ENCODE data around the gene TFIP11.

TFIP11 gene

DNA sequence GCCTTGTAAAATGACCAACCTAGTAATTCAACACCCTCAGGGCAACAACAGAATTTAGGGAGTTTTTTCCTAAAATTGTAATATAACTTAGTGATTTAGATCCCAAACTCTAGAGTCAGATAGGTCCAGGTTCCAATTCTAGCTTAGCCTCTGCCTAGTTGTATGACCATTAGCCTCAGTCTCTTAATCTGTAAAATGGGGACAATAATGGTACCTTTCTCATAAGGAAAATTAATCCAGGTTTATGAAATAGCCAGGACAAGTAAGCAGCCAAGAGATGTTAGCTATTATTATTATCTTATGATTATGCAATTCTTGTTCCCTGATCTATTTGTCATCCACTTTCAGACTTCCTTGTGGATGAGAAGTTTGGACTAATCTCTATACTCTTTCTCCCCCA is 4.1 kb downstream of the TFIP11 start:
- no peak for DNase-seq

DNA sequence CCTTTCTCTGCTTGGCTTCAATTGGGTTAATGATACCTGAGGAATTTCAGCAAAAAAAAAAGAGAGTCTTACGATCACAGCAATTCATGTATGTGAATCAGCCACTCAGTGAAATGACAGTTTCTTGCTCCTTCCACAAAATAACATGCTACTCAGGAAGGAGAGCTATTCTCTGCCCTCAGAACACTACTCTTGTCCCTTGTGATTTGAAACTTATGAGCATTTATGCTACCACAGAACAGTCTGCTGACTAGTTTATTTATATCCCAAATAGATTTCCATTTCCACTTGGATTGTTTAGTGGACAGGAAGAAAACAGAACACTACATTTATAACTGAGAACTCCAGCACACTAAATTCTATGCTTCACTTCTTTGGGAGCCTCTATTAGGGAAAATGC is 8.5 kb downstream of the TFIP11 start:
- DNase-seq: no peak

DNA sequence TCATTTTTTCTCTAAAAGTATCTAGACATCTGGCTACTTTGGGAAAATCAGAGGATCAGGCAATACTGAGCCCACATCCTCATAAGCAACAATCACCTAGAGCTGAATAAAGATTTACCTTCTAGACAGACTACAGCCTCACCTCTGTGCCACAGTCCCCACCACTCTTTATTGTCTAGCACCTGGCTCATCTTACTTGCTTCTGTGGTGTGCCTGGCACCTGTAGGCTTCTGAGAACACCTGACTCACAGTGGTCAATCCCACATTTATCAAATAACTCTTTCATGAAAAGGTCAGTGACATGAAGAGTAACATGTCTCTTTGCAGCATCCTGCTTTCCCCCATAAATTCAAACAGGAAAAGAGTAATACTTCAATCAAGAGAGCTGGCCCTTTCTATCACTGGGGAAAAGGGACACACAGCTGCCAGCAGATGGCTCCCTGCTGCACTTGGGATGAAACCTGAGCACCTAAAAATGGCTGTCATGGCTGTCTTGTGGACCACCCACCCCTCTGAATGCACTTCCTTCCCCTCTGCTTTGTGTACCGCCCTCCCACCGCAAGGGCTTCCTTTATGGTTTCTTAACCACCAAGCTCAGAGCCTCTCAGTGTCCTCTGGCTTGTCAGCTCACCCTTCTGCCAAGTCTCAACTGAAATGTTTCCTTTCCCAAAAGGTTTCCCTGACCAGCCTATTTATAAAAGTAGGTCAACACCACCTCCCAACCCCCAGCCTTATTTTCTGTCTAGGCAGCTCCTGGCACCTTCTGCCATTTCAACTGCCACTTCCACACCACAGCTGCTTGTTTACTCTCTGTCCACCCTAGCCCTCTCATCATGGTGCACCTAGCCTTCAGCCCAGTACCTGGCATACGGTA is 9.3 kb downstream of the TFIP11 start:
- DNase-seq: peak in 31 of 51 donors; percentile 3 to 68 (median 37)

DNA sequence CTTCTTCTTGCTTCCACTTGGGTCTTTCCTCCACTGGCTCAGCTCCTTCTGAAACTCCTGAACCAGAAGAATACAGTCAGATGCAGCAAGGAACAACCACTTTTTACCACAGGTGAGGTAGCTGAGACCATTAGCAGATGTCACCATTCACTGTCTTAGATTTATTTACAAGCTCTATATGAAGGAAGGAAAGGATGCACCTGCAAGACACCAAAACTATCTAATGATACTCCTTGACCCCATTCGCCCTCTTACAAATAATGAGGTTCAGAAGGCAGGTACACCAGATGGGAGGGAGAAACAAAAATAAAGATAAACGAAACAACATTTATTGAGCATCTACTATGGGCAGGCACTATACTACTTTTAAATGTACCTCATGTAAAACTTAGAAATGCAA is 10.3 kb downstream of the TFIP11 start:
- DNase-seq: no peak

DNA sequence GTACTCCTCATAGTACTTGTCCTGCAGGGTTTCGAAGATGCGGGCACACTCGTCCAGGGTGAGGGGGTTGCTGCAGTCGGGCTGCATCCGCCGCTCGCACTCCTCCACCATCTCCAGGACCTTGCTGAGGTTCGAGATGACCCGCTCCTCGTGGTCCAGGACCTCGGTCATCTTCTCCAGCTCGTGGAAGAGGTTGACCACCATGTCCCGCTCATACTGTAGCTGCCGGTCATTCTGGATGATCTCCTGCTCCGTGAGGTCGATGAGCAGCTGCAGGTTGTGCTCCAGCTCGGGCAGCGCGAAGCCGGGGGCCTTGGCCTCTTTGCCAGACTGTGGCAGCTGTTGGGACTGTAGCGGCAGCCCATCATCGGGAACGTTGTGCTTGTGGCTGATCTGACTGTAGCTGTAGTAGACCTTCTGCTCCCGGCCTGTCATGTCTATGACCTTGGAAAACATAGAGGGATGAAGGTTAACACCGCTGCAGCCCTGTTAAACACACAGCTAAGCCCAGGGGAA is 13.0 kb downstream of the TFIP11 start:
- no peak for DNase-seq

DNA sequence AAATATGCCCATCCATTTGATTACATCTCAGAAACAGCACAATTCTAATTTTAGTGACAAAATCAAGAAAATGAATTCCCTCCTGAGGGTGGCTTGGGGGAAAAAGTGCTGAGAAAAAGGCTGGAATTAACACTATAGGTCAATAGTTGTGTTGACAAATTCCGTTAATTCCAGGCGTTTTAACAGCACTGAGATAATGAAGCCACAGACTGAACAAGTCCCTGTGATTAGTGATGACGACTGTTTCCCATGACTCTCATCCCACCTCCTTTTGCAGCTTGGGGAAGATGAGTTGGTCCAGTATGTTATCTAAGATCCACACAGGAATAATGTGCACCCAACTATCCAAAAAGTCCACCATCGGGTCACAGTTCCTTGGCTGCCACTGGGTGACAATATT is 15.8 kb downstream of the TFIP11 start:
- DNase-seq: no peak

DNA sequence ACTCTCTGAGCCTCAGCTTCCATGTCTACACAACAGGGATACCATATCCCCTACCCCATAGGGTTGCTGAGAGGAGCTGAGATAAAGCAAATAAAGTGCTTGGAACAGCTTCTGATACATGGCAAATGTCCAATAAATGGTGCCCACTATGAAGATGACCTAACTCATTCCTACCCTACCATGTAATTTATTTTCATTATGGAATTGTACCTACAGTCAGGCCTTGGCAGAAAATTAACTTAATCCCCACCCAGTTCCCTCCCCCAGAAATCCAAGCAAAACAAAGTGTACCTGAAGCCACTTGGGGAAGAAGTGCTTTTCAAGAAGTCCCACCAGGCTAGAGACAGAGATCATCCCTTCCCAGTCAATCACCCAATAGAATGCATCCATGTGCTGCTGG is 17.8 kb downstream of the TFIP11 start:
- no peak for DNase-seq

DNA sequence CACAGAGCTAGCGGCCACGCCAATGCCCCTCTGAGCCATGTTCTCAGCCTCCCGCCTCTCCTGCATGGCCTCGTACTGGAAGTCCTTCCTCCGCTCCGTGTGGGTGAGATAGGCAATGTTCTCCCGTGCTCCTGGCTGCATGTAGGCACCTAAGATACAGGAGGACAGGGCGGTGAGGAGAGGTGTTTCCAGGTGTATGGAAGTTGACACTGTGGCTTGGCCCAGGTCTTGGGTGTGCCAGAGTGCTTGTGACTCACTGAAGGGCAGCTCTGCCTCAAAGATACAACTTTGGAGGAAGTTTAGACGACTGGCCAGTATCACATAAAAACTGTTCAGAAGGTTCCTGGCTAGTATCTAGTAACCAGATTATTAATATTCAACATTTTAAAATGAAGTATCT is 20.1 kb downstream of the TFIP11 start:
- no peak for DNase-seq

DNA sequence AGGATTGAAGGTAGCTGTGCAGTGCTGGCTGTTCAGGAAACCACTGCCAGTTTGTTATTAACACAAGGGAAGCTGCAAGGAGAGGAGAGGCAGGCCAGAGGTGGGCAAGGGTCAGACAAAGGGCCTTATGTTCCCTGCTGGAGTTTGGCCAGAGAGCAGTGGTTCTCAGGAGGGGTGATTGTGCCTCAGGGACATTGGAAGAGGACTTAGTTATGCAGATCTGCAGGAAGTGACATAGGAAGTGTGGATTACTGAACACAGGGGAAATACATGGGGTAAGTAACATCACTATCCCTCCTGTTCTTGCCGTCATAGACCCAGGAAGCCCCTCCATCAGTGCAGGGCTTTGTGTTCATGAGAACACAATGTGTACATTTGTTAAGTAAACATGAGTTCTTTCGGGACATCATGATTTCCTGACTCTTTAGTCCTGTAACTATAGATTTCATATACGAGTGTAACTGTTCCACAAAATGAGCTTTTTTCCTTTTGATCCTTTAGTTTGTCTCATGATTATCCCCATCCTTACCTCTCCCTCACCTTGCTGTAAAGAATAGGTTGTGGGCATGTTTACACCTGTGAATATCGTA is 22.7 kb downstream of the TFIP11 start:
- DNase-seq: no peak

DNA sequence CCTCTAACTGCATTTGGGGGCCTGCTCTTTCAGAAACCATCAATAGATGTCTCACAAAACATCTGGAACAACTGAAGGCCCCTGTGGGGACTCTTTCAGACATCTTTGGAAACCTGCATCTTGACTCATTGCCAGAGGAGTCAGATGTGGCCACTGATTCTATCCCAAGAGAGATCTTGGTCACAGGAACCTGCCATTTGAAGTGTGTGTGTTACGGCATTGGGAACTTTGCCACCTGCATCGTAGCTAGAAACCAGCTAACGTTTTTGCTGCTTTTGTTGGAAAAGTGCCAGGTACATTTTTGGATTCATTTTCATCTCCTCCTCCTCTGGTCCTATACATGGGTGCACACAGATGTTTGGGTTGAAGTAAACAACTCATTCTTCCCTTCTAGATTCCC is 24.3 kb downstream of the TFIP11 start:
- DNase-seq: no peak

DNA sequence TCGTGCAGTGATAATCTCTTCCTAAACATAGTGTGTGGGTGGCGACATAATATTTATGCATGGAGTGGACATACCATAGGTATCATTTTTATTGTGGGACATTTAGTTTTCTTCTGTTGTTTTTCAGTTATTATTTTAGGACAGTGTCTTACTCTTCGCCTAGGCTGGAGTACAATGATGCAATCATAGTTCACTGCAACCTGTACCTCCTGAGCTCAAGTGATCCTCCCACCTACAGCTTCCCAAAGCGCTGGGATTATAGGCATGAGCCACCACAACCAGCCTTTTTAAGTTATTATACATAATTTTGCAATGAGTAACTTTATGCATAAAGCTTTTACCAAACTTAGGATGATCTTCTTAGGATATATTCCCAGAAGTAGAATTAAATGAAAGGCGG is 25.9 kb downstream of the TFIP11 start:
- no peak for DNase-seq

DNA sequence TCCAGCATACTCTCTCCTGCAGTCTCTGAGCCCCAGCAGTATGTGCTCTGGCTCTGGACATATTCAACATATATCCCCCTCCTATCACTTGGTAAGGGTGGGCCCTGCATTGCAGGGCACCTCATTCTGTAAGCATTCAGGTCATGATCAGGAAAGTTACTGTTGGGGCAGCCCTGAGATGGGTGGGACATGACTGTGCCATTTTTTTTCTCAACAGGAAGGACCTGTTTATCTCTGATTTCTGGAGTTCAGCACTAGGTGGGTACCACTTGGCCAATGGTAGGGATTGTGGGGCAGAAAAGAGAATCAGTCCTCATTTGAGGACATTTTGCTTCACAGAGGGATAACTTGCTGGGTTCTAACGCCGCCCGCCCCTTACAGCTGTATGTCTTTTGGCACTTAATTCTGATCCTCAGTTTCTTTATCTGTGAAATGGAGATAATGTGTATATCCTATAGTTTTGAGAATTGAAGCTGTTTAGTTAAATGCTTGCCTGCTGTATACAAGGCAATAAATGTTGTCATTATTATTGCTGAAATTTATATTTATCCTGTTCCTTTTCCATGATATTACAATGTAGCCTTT is 26.4 kb downstream of the TFIP11 start:
- no peak for DNase-seq

DNA sequence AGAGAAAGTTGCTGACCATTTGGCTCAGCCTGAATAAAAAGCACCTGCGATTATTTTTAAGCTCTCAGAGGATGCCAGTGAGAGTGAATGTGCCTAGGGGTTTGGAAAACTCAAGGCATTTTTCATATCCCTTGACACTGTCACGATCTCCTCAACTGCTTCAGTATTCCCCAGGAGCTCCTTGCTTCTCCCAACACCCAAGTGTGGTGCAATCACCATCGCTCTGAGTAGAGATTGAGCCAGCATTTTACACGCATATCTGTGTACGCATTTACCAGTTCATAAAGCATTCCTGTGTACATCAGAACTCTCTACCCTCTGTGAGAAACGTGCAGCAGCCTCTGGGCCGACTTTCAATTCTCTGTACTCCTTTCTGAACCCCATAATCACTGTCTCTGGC is 27.3 kb downstream of the TFIP11 start:
- DNase-seq: no peak

DNA sequence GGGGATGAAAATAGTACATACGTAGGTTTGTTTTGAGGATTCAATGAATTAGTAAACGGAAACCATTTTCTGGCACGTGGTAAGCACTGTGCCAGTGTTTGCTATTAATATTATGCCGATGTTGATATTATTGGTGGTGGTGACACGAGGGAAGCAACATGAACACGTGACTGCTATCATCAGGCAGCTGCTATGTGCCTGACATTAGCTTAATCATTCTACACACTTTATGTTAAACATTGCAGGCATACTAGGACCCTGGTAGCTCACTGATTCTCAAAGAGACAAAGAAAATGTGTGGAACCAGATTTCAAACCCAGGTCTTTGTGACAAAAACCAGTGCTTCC is 27.9 kb downstream of the TFIP11 start:
- no peak for DNase-seq

DNA sequence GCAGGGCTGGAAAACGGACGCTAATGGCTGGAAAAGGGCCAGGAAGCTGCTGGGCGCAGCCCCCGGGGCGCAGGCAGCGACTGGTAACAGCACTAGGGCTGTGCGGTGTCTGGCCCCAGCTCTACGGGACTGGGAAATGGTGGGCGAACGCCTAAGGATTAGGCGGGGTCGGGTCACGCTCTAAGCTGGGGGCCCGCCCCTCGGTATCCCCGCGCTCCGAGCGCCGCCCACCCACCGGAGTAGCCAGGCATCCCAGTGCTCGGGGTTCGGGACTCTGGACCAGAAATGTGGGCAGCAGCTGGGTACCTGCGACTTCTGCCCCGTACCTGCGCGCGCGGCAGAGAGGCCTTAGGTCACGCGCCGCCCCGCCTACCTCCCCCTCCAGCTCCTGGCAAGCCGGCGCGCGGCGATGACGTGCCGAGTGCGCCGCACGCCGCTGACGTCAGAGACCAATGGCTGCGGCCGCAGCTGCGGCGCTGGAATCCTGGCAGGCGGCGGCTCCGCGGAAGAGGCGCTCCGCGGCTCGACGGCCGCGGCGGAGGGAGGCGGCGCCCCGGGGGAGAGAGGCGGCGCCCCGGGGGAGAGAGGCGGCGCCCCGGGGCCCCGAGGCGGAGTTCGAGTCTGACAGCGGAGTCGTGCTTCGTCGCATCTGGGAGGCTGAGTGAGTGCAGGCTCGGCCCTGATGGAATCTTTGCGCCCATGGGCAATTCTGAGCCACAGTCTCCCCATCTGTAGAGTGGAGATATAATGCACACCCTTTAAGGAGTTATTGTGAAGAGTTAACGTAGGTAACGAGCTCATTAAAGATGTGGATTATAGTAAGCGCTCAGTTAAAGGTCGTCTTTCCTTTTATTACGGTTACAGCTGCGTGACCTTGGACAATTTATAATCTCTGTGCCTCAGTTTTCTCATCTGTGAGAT is 28.6 kb downstream of the TFIP11 start, which contains the start of the genes HPS4 and SRRD:
Gene HPS4, minus strand, starts transcription at position 345 of the 921 bp plus-strand sequence. CDS start 2,021 bp downstream, outside the sequence.
Gene SRRD, plus strand, starts transcription at position 439 of the 921 bp plus-strand sequence. Its CDS starts 14 bp downstream, at position 453.
- peak in 50 of 51 donors; percentile 42 to 89 (median 75) for DNase-seq

DNA sequence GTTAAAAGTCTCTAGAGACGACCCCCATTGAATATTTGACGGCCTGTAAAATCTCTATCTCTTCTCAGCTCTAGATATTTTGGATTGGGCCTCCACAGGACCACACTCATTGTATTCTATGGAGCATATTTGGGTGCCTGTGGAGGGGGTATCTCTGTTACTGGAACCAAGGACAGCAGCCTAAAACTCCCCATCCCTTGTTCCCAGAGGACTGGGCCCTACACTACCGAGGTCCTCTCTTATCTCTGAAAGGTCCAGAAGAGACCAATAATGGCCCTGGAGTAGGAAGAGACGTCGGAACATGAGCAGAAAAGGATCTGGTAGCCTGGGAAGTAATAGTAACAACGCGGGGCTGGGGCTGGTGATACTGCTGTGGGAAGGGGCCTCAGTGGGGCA is 29.2 kb downstream of the TFIP11 start:
- no peak for DNase-seq

DNA sequence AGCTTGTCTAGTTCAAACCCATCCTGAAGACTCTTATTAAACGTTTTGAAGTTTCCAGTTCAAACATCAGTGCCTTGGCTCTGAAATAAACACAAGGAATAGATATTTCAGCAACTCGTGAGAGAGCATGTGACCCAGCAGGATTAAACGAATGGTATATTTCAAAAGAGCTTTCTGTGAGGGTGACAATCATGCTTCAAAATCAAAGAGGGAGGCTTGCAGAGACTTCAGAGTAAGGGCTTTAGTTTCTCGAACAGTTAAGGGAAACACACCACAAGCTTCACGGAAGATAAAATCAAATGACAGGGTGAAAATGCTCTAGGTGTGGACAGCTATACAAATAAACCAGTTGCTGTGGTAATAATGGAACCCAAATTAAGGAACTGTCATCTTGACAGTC is 30.1 kb downstream of the TFIP11 start:
- DNase-seq: no peak

DNA sequence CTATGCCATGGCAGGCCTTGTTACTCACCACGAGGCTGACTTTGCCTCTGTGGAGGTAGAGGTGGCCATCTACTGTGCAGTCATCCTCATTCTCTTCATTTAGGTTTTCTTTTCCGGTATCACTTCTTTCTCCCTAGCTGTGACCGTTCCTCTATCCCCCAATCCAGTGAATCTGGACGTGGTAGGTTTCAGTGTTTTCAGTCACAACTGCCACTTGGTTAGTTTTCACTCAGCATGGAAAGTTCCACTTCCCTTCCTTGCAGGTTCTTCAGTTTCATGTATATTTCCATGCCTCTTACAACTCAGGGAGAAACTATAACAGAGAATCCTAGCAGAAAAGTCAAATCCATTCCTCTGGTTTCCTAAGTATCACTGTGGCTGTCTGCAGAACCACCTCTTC is 30.6 kb downstream of the TFIP11 start:
- no peak for DNase-seq

DNA sequence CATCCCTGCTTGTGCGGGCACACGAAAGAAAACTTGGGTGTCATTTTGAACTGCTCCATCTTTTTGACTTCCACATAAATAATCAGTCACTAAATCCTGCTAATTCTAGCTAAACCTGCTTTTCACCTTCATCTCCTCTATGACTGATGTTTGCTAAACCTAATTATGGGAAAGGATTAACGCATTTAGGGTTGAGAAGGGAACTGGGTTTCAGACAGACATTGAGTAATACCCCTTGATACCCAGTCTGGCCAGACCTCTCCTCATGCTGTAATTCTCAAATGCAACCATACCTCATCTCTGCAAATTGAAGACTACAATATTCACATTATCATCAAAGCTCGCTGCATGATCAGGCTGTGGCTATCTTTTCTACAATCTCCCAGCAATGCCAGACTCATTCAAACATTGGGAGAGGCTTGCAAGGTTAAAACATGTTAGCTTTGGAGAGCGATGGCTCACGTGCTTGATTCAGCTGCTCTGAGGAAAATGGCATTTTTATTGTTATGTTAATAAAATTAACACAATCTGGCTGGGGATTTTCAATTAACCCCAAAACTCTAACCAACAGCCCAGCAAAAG is 31.1 kb downstream of the TFIP11 start:
- DNase-seq: no peak

DNA sequence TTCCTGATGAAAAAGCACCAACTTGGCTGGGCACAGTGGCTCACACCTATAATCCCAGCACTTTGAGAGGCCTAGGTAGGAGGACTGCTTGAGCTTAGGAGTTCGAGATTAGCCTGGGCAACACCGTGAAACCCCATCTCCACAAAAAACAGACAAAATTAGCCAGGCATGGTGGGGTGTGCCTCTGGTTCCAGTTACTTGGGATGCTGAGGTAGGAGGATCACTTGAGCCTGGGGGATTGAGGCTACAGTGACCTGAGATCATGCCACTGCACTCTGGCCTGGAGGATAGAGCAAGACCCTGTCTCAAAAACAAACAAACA is 31.7 kb downstream of the TFIP11 start:
- no peak for DNase-seq
